IMR-90 (cell line): ENCODE measurements around the gene HTT. TPM values are rescaled to one million over a fixed set of nuclear protein-coding genes. Genes with fewer than 3 reads are reported as not detected.

Source experiments
- ATAC-seq: fragments of 200-7000 bp; cut with Tn5 transposase; 2 replicates; pipeline ENCODE4 v1.9.1; 2020; ENCODE audit warnings: low read depth, mild to moderate bottlenecking, moderate library complexity
- BruUV-seq: library from RNA; stranded (reverse); fragments of 400-500 nt; replicated peaks from 2 replicates; lab custom pipeline; 2021; lab: Mats Ljungman, UMichigan
- CTCF ChIA-PET: fragments of 300-600 bp; formaldehyde crosslinking; extraction: SDS; loops from one replicate; lab custom pipeline; 2021; ENCODE audit warnings: antibody characterized with exemption; lab: Yijun Ruan, JAX
- POLR2A ChIA-PET: fragments of 300-600 bp; sonication (Branson Sonifier 250); formaldehyde crosslinking; loops from one replicate; lab custom pipeline; 2022; ENCODE audit warnings: antibody characterized with exemption; ENCODE audit not compliant: unreplicated experiment; lab: Charles Lee
- DNase-seq: peaks from one replicate; pipeline ENCODE4 v3.0.0; 2013
- H2AFZ ChIP-seq: replicated peaks from 2 replicates; pipeline ENCODE3; 2013; ENCODE audit warnings: low read length, mild to moderate bottlenecking; ENCODE audit not compliant: poor library complexity
- H2AK5ac ChIP-seq: 2 replicates; pipeline ENCODE4 v1.6.1; 2013; ENCODE audit warnings: low read depth, low read length, inconsistent platforms
- H2AK9ac ChIP-seq: replicated peaks from 2 replicates; pipeline ENCODE3; 2013; ENCODE audit warnings: mild to moderate bottlenecking, low read depth, low read length, moderate library complexity; ENCODE audit not compliant: poor library complexity
- H2BK120ac ChIP-seq: 2 replicates; pipeline ENCODE4 v1.6.1; 2013; ENCODE audit warnings: low read depth, low read length, inconsistent platforms
- H2BK15ac ChIP-seq: 3 replicates; pipeline ENCODE4 v1.6.1; 2013; ENCODE audit warnings: low read depth, low read length, inconsistent platforms
- H2BK20ac ChIP-seq: 2 replicates; pipeline ENCODE4 v1.6.1; 2013; ENCODE audit warnings: low read depth, mild to moderate bottlenecking, inconsistent platforms, low read length, moderate library complexity
- H2BK5ac ChIP-seq: 2 replicates; pipeline ENCODE4 v1.6.1; 2013; ENCODE audit warnings: mild to moderate bottlenecking, low read depth, low read length, inconsistent platforms; ENCODE audit not compliant: poor library complexity, severe bottlenecking
- H3K14ac ChIP-seq: replicated peaks from 2 replicates; pipeline ENCODE4 v1.6.1; 2013; ENCODE audit warnings: low read depth, low read length, inconsistent platforms
- H3K18ac ChIP-seq: 2 replicates; pipeline ENCODE4 v1.6.1; 2013; ENCODE audit warnings: low read depth, low read length, control low read depth
- H3K23ac ChIP-seq: 2 replicates; pipeline ENCODE4 v1.6.1; 2013; ENCODE audit warnings: low read depth, low read length, inconsistent platforms
- H3K27ac ChIP-seq: 2 replicates; pipeline ENCODE4 v1.5.1; 2013; ENCODE audit warnings: mild to moderate bottlenecking, control low read depth, low read length; ENCODE audit not compliant: insufficient read depth
- H3K27me3 ChIP-seq: 2 replicates; pipeline ENCODE4 v1.6.1; 2013; ENCODE audit warnings: low read length; ENCODE audit not compliant: control insufficient read depth, insufficient read depth
- H3K36me3 ChIP-seq: 2 replicates; pipeline ENCODE4 v1.6.1; 2013; ENCODE audit warnings: low read length, mixed read lengths; ENCODE audit not compliant: control insufficient read depth, insufficient read depth
- H3K4ac ChIP-seq: 2 replicates; pipeline ENCODE4 v1.6.1; 2013; ENCODE audit warnings: low read depth, low read length, inconsistent platforms
- H3K4me1 ChIP-seq: 2 replicates; pipeline ENCODE4 v1.6.1; 2013; ENCODE audit warnings: low read length, mixed read lengths; ENCODE audit not compliant: control insufficient read depth, insufficient read depth
- H3K4me2 ChIP-seq: 2 replicates; pipeline ENCODE4 v1.6.1; 2013; ENCODE audit warnings: low read depth, mild to moderate bottlenecking, control low read depth, low read length, moderate library complexity
- H3K4me3 ChIP-seq: 2 replicates; pipeline ENCODE4 v1.5.1; 2013; ENCODE audit warnings: low read depth, mild to moderate bottlenecking, control low read depth, low read length, moderate library complexity; ENCODE audit not compliant: insufficient read depth
- H3K56ac ChIP-seq: 2 replicates; pipeline ENCODE4 v1.6.1; 2013; ENCODE audit warnings: low read length, inconsistent platforms; ENCODE audit not compliant: insufficient read depth; ENCODE audit errors: extremely low read depth
- H3K79me1 ChIP-seq, 2 experiments: 2 replicates each; pipeline ENCODE4 v1.6.1; 2013; ENCODE audit warnings: low read length in 2 of 2, inconsistent platforms in 1 of 2, low read depth in 1 of 2
- H3K9ac ChIP-seq: 2 replicates; pipeline ENCODE4 v1.6.1; 2013; ENCODE audit warnings: low read depth, low read length, control low read depth
- H3K9me1 ChIP-seq: 2 replicates; pipeline ENCODE4 v1.6.1; 2013; ENCODE audit warnings: low read length, inconsistent platforms; ENCODE audit not compliant: insufficient read depth
- H3K9me3 ChIP-seq: 2 replicates; pipeline ENCODE4 v1.6.1; 2013; ENCODE audit warnings: low read length; ENCODE audit not compliant: control insufficient read depth, insufficient read depth
- H4K20me1 ChIP-seq: 2 replicates; pipeline ENCODE4 v1.6.1; 2013; ENCODE audit warnings: low read length, inconsistent platforms; ENCODE audit not compliant: insufficient read depth
- H4K5ac ChIP-seq: 2 replicates; pipeline ENCODE4 v1.6.1; 2013; ENCODE audit warnings: mild to moderate bottlenecking, low read depth, low read length, control low read depth
- H4K8ac ChIP-seq, 2 experiments: 2 replicates each; pipeline ENCODE4 v1.6.1; 2013; ENCODE audit warnings: low read depth in 2 of 2, low read length in 2 of 2, control low read depth in 1 of 2, inconsistent platforms in 1 of 2
- H4K91ac ChIP-seq: 2 replicates; pipeline ENCODE4 v1.6.1; 2013; ENCODE audit warnings: low read depth, low read length, inconsistent platforms; ENCODE audit not compliant: insufficient read depth
- BHLHE40 ChIP-seq: fragments of 150-350 bp; IDR thresholded peaks from 2 replicates; pipeline ENCODE4 v1.6.1; 2016; ENCODE audit warnings: mild to moderate bottlenecking, low read depth, low read length
- CEBPB ChIP-seq: IDR thresholded peaks from 2 replicates; pipeline ENCODE4 v1.6.1; 2012; ENCODE audit warnings: low read depth, low read length, improper control_type of control experiment
- CHD1 ChIP-seq: IDR thresholded peaks from 2 replicates; pipeline ENCODE4 v1.6.1; 2012; ENCODE audit warnings: low read depth, low read length, improper control_type of control experiment
- CTCF ChIP-seq: conservative IDR thresholded peaks from 2 replicates; pipeline ENCODE4 v1.5.1; 2012; ENCODE audit warnings: mild to moderate bottlenecking, low read depth, low read length, improper control_type of control experiment
- ELK1 ChIP-seq: fragments of 150-350 bp; IDR thresholded peaks from 2 replicates; pipeline ENCODE4 v1.6.1; 2016; ENCODE audit warnings: low read depth, mild to moderate bottlenecking, low read length, moderate library complexity, borderline replicate concordance
- FOS ChIP-seq: fragments of 150-350 bp; IDR thresholded peaks from 2 replicates; pipeline ENCODE4 v1.6.1; 2016; ENCODE audit warnings: low read depth, low read length
- MAFK ChIP-seq: IDR thresholded peaks from 2 replicates; pipeline ENCODE4 v1.6.1; 2012; ENCODE audit warnings: low read depth, low read length, improper control_type of control experiment
- MAZ ChIP-seq: IDR thresholded peaks from 2 replicates; pipeline ENCODE4 v1.6.1; 2012; ENCODE audit warnings: low read depth, mild to moderate bottlenecking, low read length, improper control_type of control experiment, moderate library complexity, borderline replicate concordance
- MXI1 ChIP-seq: IDR thresholded peaks from 2 replicates; pipeline ENCODE4 v1.6.1; 2012; ENCODE audit warnings: low read depth, mild to moderate bottlenecking, low read length, moderate library complexity, borderline replicate concordance
- NFE2L2 ChIP-seq: fragments of 150-350 bp; IDR thresholded peaks from 2 replicates; pipeline ENCODE4 v1.6.1; 2016; ENCODE audit warnings: low read depth, mild to moderate bottlenecking, low read length
- POLR2A ChIP-seq: IDR thresholded peaks from 2 replicates; pipeline ENCODE4 v1.6.1; 2012; ENCODE audit warnings: mild to moderate bottlenecking, low read depth, low read length
- RCOR1 ChIP-seq: IDR thresholded peaks from 2 replicates; pipeline ENCODE4 v1.6.1; 2012; ENCODE audit warnings: mild to moderate bottlenecking, low read length, improper control_type of control experiment; ENCODE audit not compliant: insufficient replicate concordance
- RFX5 ChIP-seq: IDR thresholded peaks from 2 replicates; pipeline ENCODE4 v1.8.0; 2012; ENCODE audit warnings: low read depth, mild to moderate bottlenecking, low read length, moderate library complexity
- WGBS, 2 experiments: methylation state at CpG; one replicate each; pipeline versions ENCODE4 v1.1.5 to v1.1.7; 2013; ENCODE audit warnings: missing lambda C conversion rate in 2 of 2; ENCODE audit not compliant: insufficient read length in 1 of 2; ENCODE audit errors: extremely low coverage in 2 of 2; 5-methylcytosine and 5-hydroxymethylcytosine counted together
- dilution Hi-C: fragments of 300-500 bp; cut with HindIII; formaldehyde crosslinking; loops from one replicate; pipeline ENCODE4 v1.14.3; 2018; ENCODE audit warnings: low sequenced_read_pairs; ENCODE audit not compliant: unreplicated experiment
- in situ Hi-C: fragments of 300-500 bp; cut with MboI; formaldehyde crosslinking; loops from 3 replicates; pipeline ENCODE4 v1.14.3; 2019; ENCODE audit warnings: low sequenced_read_pairs, inconsistent platforms, mixed read lengths
- intact Hi-C: fragments of 100-400 bp; cut with micrococcal nuclease; formaldehyde crosslinking; loops from 2 replicates; pipeline ENCODE4 v1.10.0; 2022
- polyA plus RNA-seq, 3 experiments: library from polyadenylated mRNA; depleted of rRNA; stranded (reverse); fragments of >200 nt; gene quantifications; 2 replicates each; pipeline ENCODE4 v1.2.3, GENCODE V29; 2012; ENCODE audit warnings: low replicate concordance in 1 of 3
- total RNA-seq: library from RNA; depleted of rRNA; stranded (reverse); fragments of >200 nt; gene quantifications from 2 replicates; pipeline ENCODE4 v1.2.3, GENCODE V29; 2012

The HTT gene
- total and polyA plus RNA-seq, 2 of the 4 experiments (the other 2 are of a cell fraction): 11.6 to 14.3 TPM

- no peak overlapping the region for H2AK5ac ChIP-seq
- dilution Hi-C loops (no loop called here), intact Hi-C loops (no loop called here), in situ Hi-C loops (no loop called here)
- no peak overlapping the region for H4K91ac ChIP-seq
- H3K79me1 ChIP-seq: no peaks in the 10 kb centered on the region
- WGBS, 2 experiments: 89% methylated on average over 7 of the region's 20 CpGs; no CpG with 5 or more reads in 1 of the 2 experiments
- H2BK5ac ChIP-seq: no peak overlapping the region
- H2BK15ac ChIP-seq: no peak overlapping the region
- no peak overlapping the region for H4K5ac ChIP-seq
- no peak overlapping the region for H3K4me3 ChIP-seq
- no peak overlapping the region for H3K4ac ChIP-seq
- no peak overlapping the region for H3K56ac ChIP-seq
- no peaks in the 10 kb centered on the region for H3K9me1 ChIP-seq
- H3K9ac ChIP-seq: no peak overlapping the region
- H3K18ac ChIP-seq: no peak overlapping the region
- BruUV-seq: no TSS peak
- ChIA-PET CTCF (no interaction called here), POLR2A (no interaction called here)
- H2AK9ac ChIP-seq: no peak overlapping the region
- TF ChIP-seq CTCF: no peak
- TF ChIP-seq BHLHE40: no peak
- TF ChIP-seq CHD1: no peak
- no peak for TF ChIP-seq FOS
- TF ChIP-seq RFX5: no peak
- TF ChIP-seq MAFK: no peak
- no peak for TF ChIP-seq CEBPB
- no peak for TF ChIP-seq MAZ
- TF ChIP-seq ELK1: no peak
- TF ChIP-seq NFE2L2: no peak
- TF ChIP-seq MXI1: no peak
- TF ChIP-seq RCOR1: no peak
- TF ChIP-seq POLR2A: no peak
- no peak overlapping the region for H2BK120ac ChIP-seq
- H3K27ac ChIP-seq: no peak overlapping the region
- no peaks in the 10 kb centered on the region for H3K27me3 ChIP-seq
- no peaks in the 10 kb centered on the region; the same call in 1 of the 2 replicates for H4K20me1 ChIP-seq
- H2BK20ac ChIP-seq: no peak overlapping the region
- H3K4me1 ChIP-seq: no peaks in the 10 kb centered on the region
- H3K36me3 ChIP-seq: no peaks in the 10 kb centered on the region
- no peaks in the 10 kb centered on the region for H3K9me3 ChIP-seq
- H3K23ac ChIP-seq: no peak overlapping the region
- no peak overlapping the region for H2AFZ ChIP-seq
- no peak overlapping the region for H3K4me2 ChIP-seq
- H3K14ac ChIP-seq: no peak overlapping the region
- no peak for ATAC-seq
- no peak overlapping the region for H4K8ac ChIP-seq
- DNase-seq: no peak
Observed at GRCh38 chr4:3249711-3250437, 175.4 kb downstream of the HTT start.
